Fibroblast of lung (primary cell): Measurements from ENCODE around the gene CORT. TPM values are rescaled to one million over a fixed set of nuclear protein-coding genes. Genes with fewer than 3 reads are reported as not detected.

Experiments
- DNase-seq, 2 donors: peaks; one replicate each; pipeline versions ENCODE4 v3.0.0 to v3.0.0-alpha.2; 2010; ENCODE audit warnings: low read depth in 2 of 2
- H2AFZ ChIP-seq: 2 replicates; pipeline ENCODE4 v1.5.1; 2012; ENCODE audit warnings: low read length, control low read depth, inconsistent platforms
- H3K27ac ChIP-seq: 2 replicates; pipeline ENCODE4 v1.5.1; 2011; ENCODE audit warnings: low read length, control low read depth; ENCODE audit not compliant: insufficient read depth
- H3K27me3 ChIP-seq: 2 replicates; pipeline ENCODE4 v1.5.1; 2011; ENCODE audit warnings: mild to moderate bottlenecking, low read length; ENCODE audit not compliant: control insufficient read depth, insufficient read depth
- H3K36me3 ChIP-seq: 2 replicates; pipeline ENCODE4 v1.5.1; 2011; ENCODE audit warnings: low read length; ENCODE audit not compliant: control insufficient read depth, insufficient read depth
- H3K4me1 ChIP-seq: 2 replicates; pipeline ENCODE4 v1.5.1; 2011; ENCODE audit warnings: low read length; ENCODE audit not compliant: control insufficient read depth, insufficient read depth; ENCODE audit errors: extremely low read depth
- H3K4me2 ChIP-seq: 2 replicates; pipeline ENCODE4 v1.5.1; 2011; ENCODE audit warnings: low read length, control low read depth; ENCODE audit not compliant: insufficient read depth; ENCODE audit errors: extremely low read depth
- H3K4me3 ChIP-seq, 4 experiments: fragments of 200-600 bp in 1 of 4; sonication (generic) in 1 of 4; replicated peaks in 1 of 4; 2 replicates each; pipeline ENCODE4 v1.5.1; 2011 to 2016; ENCODE audit warnings: low read length in 4 of 4, low read depth in 3 of 4, mild to moderate bottlenecking in 3 of 4, control low read depth in 2 of 4, inconsistent platforms in 1 of 4, mixed read lengths in 1 of 4; ENCODE audit not compliant: insufficient read depth in 1 of 4; ENCODE audit errors: control extremely low read depth in 1 of 4
- H3K79me2 ChIP-seq: 2 replicates; pipeline ENCODE4 v1.5.1; 2012; ENCODE audit warnings: mild to moderate bottlenecking, low read length, inconsistent platforms; ENCODE audit not compliant: control insufficient read depth, insufficient read depth
- H3K9ac ChIP-seq: 2 replicates; pipeline ENCODE4 v1.5.1; 2011; ENCODE audit warnings: mild to moderate bottlenecking, low read length, control low read depth; ENCODE audit not compliant: insufficient read depth
- H3K9me3 ChIP-seq: 2 replicates; pipeline ENCODE4 v1.5.1; 2012; ENCODE audit warnings: low read depth, low read length; ENCODE audit not compliant: control insufficient read depth, insufficient read depth
- H4K20me1 ChIP-seq: 2 replicates; pipeline ENCODE4 v1.5.1; 2011; ENCODE audit warnings: low read length; ENCODE audit not compliant: control insufficient read depth, insufficient read depth; ENCODE audit errors: extremely low read depth
- EZH2 ChIP-seq: IDR thresholded peaks from 2 replicates; pipeline ENCODE4 v1.5.1; 2012; ENCODE audit warnings: low read length, control low read depth, mild to moderate bottlenecking; ENCODE audit errors: missing control alignments
- polyA plus RNA-seq, 2 donors: library from polyadenylated mRNA; depleted of rRNA in 1 of 2; stranded (reverse) in 1 of 2; unstranded in 1 of 2; fragments of >200 nt; gene quantifications; 2 replicates each; pipeline ENCODE4 v1.2.1, GENCODE V29; 2011 to 2012; ENCODE audit warnings: missing spikeins in 1 of 2
- total RNA-seq: library from RNA; depleted of rRNA; stranded (reverse); fragments of >200 nt; gene quantifications from 2 replicates; pipeline ENCODE4 v1.2.1, GENCODE V29; 2014
- TF ChIP-seq, protein P1 (sequence below), 2 donors: IDR thresholded peaks in 1 of 2; conservative IDR thresholded peaks in 1 of 2; 1 replicate in 1 of 2; 2 replicates in 1 of 2; pipeline ENCODE4 v1.5.1; 2011 to 2012; ENCODE audit warnings: low read length in 2 of 2, control low read depth in 1 of 2, inconsistent platforms in 1 of 2, low read depth in 1 of 2, mild to moderate bottlenecking in 1 of 2

The CORT gene
- total and polyA plus RNA-seq, 2 donors (not counting 1 experiment from before 2014, with no cell fraction given): 0.17 TPM; not detected in 1

DNA sequence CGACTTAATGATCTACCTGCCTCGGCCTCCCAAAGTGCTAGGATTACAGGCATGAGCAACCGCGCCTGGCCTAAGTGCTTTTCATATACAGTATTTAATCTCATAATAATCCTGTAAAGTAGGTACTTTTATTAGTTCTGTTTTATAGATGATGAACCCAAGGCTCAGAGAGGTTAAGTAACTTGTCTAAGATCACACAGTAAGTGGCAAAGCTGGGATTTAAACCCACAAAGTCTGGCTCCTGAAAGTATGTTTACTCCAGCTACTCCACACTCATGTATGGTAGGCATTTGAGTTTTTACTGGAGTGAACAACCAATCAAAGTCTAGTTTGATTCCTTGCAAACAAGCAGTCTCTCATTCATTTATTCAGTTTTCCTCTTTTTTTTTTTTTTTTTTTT lies 20.2 kb downstream of the CORT start:
- no peak for DNase-seq
- Histone ChIP-seq H3K27ac (no peak overlapping the region), H3K79me2 (peaks cover 7% of the 10 kb centered on the region), H3K4me2 (no peak overlapping the region), H3K9ac (no peak overlapping the region), H3K27me3 (no peaks in the 10 kb centered on the region), H4K20me1 (no peaks in the 10 kb centered on the region), H3K4me3 (no peak overlapping the region), H3K9me3 (no peaks in the 10 kb centered on the region), H3K36me3 (peaks cover 5% of the 10 kb centered on the region), H2AFZ (no peak overlapping the region), H3K4me1 (peaks cover 4% of the 10 kb centered on the region)
- no peak for TF ChIP-seq EZH2

DNA sequence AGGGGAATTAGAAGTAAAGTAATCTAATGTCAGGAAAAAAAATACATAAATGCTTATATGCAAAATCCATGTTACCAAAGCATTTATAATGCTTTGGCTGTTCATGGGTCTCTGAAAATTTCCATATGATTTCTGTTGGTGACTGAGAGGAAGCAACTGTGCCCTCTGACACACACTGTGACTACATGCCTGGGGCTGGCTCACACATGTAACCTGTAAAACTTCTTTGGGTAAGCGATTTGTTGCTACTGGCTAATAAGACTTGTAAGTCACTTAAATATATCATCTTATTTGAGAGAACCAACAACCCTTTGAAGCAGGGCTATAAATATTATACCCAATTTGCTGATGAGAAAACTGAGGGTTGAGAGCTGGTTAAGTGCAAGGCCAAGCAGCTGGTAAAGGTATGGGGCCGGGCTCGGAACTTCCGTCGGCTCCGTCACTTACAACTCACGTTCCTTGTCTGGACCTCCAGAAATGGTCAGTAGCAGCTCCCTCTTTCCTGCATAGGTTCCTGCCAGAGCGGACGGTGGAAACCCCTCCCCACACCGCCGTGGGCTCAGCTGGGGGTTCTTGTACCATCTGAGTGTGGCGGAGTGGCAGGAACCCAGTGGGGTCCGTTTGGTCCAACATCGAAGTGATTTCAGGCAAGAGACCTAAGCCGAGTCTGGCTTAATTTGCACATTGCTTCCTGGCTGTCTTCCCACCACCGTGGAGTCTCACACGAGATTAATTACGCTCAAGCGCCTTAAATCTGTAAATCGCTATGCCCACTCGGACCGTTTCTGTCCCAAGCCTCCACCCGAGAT lies 21.8 kb downstream of the CORT start:
- peak; percentile 42 to 48 for DNase-seq
- H3K9ac ChIP-seq: peak overlapping the region; percentile 50
- H3K9me3 ChIP-seq: no peaks in the 10 kb centered on the region
- H3K79me2 ChIP-seq: peaks cover 22% of the 10 kb centered on the region
- H3K4me3 ChIP-seq: peak overlapping the region; percentile 58 to 86 (median 72)
- H3K36me3 ChIP-seq: peaks cover 2% of the 10 kb centered on the region
- peaks cover 4% of the 10 kb centered on the region for H3K4me1 ChIP-seq
- H2AFZ ChIP-seq: peak overlapping the region; percentile 88
- no peaks in the 10 kb centered on the region for H4K20me1 ChIP-seq
- TF ChIP-seq EZH2: no peak
- TF ChIP-seq, protein P1, sequence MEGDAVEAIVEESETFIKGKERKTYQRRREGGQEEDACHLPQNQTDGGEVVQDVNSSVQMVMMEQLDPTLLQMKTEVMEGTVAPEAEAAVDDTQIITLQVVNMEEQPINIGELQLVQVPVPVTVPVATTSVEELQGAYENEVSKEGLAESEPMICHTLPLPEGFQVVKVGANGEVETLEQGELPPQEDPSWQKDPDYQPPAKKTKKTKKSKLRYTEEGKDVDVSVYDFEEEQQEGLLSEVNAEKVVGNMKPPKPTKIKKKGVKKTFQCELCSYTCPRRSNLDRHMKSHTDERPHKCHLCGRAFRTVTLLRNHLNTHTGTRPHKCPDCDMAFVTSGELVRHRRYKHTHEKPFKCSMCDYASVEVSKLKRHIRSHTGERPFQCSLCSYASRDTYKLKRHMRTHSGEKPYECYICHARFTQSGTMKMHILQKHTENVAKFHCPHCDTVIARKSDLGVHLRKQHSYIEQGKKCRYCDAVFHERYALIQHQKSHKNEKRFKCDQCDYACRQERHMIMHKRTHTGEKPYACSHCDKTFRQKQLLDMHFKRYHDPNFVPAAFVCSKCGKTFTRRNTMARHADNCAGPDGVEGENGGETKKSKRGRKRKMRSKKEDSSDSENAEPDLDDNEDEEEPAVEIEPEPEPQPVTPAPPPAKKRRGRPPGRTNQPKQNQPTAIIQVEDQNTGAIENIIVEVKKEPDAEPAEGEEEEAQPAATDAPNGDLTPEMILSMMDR (conservative IDR thresholded peaks at IDR 0.05 in 1 of 2, IDR thresholded peaks at IDR 0.05 in 1 of 2; ENCODE audit: low read depth in 1 of 2, low read length in 2 of 2): no peak
- no peaks in the 10 kb centered on the region for H3K27me3 ChIP-seq
- H3K27ac ChIP-seq: peak overlapping the region; percentile 53
- H3K4me2 ChIP-seq: peak overlapping the region; percentile 95

DNA sequence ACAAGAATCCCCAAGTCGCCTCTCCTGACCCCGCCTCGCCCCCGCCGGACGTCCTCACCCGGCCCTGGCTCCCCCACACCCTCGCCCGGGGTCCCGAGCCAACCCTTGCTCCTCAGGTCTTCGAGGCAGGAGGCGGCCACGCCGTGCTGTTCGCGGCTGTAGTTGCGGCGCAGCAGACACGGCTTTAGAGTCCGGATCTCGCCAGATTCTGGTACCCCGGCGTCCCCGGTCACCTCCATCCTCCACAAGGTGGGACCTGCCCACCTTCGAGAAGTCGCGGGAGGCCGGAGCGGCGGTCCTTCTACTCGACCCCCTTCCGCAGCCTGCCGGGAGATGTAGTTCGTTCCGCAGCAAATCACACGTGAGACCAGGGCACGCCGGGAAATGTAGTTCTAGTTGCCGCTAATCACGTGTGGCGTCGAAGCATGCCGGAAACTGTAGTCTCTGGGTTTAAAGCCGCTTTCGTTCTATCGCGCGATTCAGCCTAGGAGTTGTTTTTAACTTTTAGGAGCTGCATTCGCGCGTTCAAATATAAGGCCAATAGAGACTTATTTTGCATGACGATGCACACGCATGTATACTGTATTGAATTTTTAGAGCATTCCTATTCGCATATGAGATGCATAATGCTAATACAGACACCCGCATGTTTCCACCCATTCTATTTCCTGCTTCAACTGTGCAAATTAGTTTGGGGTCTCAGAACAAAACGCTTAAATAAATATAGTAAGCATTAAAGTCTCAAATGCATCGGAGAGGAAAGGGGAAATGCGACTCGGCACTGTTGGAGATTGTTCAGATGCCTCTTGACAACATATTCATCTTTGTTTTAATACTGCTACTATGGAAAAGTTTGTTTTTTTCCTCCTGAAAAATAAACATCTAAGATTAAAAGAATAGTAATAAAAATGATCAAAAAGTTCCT lies 22.7 kb downstream of the CORT start, which contains the start of gene DFFA:
TSS of gene DFFA (minus strand) at position 310 of the 925 bp plus-strand sequence. CDS start at position 239, 71 bp downstream.
- peak within 1 kb of the TSS; percentile 95 for H3K4me2 ChIP-seq
- H3K27ac ChIP-seq: peak within 1 kb of the TSS; percentile 53
- peak within 1 kb of the TSS; percentile 58 to 86 (median 72) for H3K4me3 ChIP-seq
- no peaks in the 10 kb centered on the region for H3K9me3 ChIP-seq
- peaks cover 4% of the 10 kb centered on the region for H3K4me1 ChIP-seq
- H3K9ac ChIP-seq: peak within 1 kb of the TSS; percentile 50
- H2AFZ ChIP-seq: peak within 1 kb of the TSS; percentile 92
- DNase-seq: peak; percentile 95 to 97
- peaks cover 23% of the 10 kb centered on the region for H3K79me2 ChIP-seq
- TF ChIP-seq EZH2: no peak
- TF ChIP-seq, protein P1 (conservative IDR thresholded peaks at IDR 0.05 in 1 of 2, IDR thresholded peaks at IDR 0.05 in 1 of 2; ENCODE audit: low read depth in 1 of 2, low read length in 2 of 2): no peak
- peaks cover 2% of the 10 kb centered on the region for H3K36me3 ChIP-seq
- H3K27me3 ChIP-seq: no peaks in the 10 kb centered on the region
- H4K20me1 ChIP-seq: no peaks in the 10 kb centered on the region
